T-helper 1 cell (primary cell): Measurements from ENCODE around the gene ZBTB47.

ENCODE experiments used
- DNase-seq, 5 donors: peaks; one replicate each; pipeline ENCODE4 v3.0.0-alpha.2; 2012 to 2020
- total RNA-seq, 4 donors: gene quantifications; one replicate each; lab custom pipeline; 2026; lab: John Stamatoyannopoulos, UW

The ZBTB47 gene
- 2.1 to 4.4 (median 2.6) reads per million in 4 donors for total RNA-seq

- no peak for DNase-seq
These were observed at the start of gene ZBTB47 for GRCh38 chr3:42653560-42654330. Gene ZBTB47, plus strand, starts transcription at chr3:42653697. Its CDS starts 4,659 bp downstream, at chr3:42658356.

GRCh38 chr3:42605546-42606173 lies 47.8 kb upstream of the ZBTB47 start:
- no peak for DNase-seq

GRCh38 chr3:42608581-42608980 lies 44.9 kb upstream of the ZBTB47 start:
- DNase-seq: no peak

GRCh38 chr3:42610976-42611375 lies 42.5 kb upstream of the ZBTB47 start:
- no peak for DNase-seq

- no peak for DNase-seq
These were observed 41.3 kb upstream of the ZBTB47 start for GRCh38 chr3:42612217-42612616.

GRCh38 chr3:42612928-42613327 lies 40.6 kb upstream of the ZBTB47 start:
- no peak for DNase-seq

GRCh38 chr3:42613462-42613861 lies 40.0 kb upstream of the ZBTB47 start:
- DNase-seq: no peak

- DNase-seq: no peak
These were observed 21.9 kb upstream of the ZBTB47 start for GRCh38 chr3:42631620-42632019.

- DNase-seq: no peak
These were observed 21.4 kb upstream of the ZBTB47 start for GRCh38 chr3:42632146-42632545.

GRCh38 chr3:42633544-42633943 lies 20.0 kb upstream of the ZBTB47 start:
- no peak for DNase-seq

- DNase-seq: peak in 1 of 5 donors; percentile 63
These were observed 18.4 kb upstream of the ZBTB47 start for GRCh38 chr3:42635111-42635510.

- no peak for DNase-seq
These were observed 16.5 kb upstream of the ZBTB47 start for GRCh38 chr3:42637001-42637400.

GRCh38 chr3:42638339-42638842 lies 15.1 kb upstream of the ZBTB47 start:
- DNase-seq: peak in 3 of 5 donors; percentile 20 to 88 (median 38)

GRCh38 chr3:42639192-42639591 lies 14.3 kb upstream of the ZBTB47 start:
- DNase-seq: no peak

- DNase-seq: no peak
These were observed 13.4 kb upstream of the ZBTB47 start for GRCh38 chr3:42640129-42640528.

GRCh38 chr3:42640771-42641370 lies 12.6 kb upstream of the ZBTB47 start:
- DNase-seq: no peak

- DNase-seq: no peak
These were observed 5.6 kb upstream of the ZBTB47 start for GRCh38 chr3:42647821-42648459.

GRCh38 chr3:42649006-42649405 lies 4.5 kb upstream of the ZBTB47 start:
- DNase-seq: no peak

- no peak for DNase-seq
These were observed 3.7 kb upstream of the ZBTB47 start for GRCh38 chr3:42649783-42650182.

- DNase-seq: no peak
These were observed 2.0 kb upstream of the ZBTB47 start for GRCh38 chr3:42651248-42652091.

GRCh38 chr3:42652251-42652610 lies 1.3 kb upstream of the ZBTB47 start:
- no peak for DNase-seq

GRCh38 chr3:42652611-42653302 lies 740 bp upstream of the ZBTB47 start:
- no peak for DNase-seq
